GM20431 (cell line): ENCODE measurements around the gene PPARA.

Experiments used
- in situ Hi-C: fragments of 300-500 bp; cut with MseI, MboI; formaldehyde crosslinking; loops from one replicate; pipeline ENCODE4 v1.15.0; 2020; ENCODE audit warnings: low sequenced_read_pairs; ENCODE audit not compliant: unreplicated experiment

PPARA gene

GRCh38 chr22:46113110-46113909 is 37.0 kb upstream of the PPARA start:
- in situ Hi-C loops, result loop anchor here (10.0 to 25.0 kb wide), 2 partner anchors 109 to 424 kb away; partner anchors contain the start of gene CELSR1

GRCh38 chr22:46113910-46114517 is 36.3 kb upstream of the PPARA start:
- in situ Hi-C loops, result loop anchor here (10.0 to 25.0 kb wide), 2 partner anchors 109 to 423 kb away; partner anchors contain the start of gene CELSR1

GRCh38 chr22:46114518-46115387 is 35.6 kb upstream of the PPARA start:
- in situ Hi-C loops, result loop anchor here (5.0 to 25.0 kb wide), 3 partner anchors 110 to 423 kb away; partner anchors contain the start of gene CELSR1

GRCh38 chr22:46115388-46115678 is 35.0 kb upstream of the PPARA start:
- in situ Hi-C loops, result loop anchor here (5.0 to 25.0 kb wide), 3 partner anchors 111 to 422 kb away; partner anchors contain the start of gene CELSR1

GRCh38 chr22:46115755-46116490 is 34.4 kb upstream of the PPARA start:
- in situ Hi-C loops, result loop anchor here (5.0 to 25.0 kb wide), 3 partner anchors 111 to 421 kb away; partner anchors contain the start of gene CELSR1

GRCh38 chr22:46116491-46116958 is 33.8 kb upstream of the PPARA start:
- in situ Hi-C loops, result loop anchor here (5.0 to 25.0 kb wide), 3 partner anchors 112 to 421 kb away; partner anchors contain the start of gene CELSR1

- in situ Hi-C loops, result loop anchor here (5.0 to 25.0 kb wide), 3 partner anchors 113 to 420 kb away; partner anchors contain the start of gene CELSR1
These were observed 32.8 kb upstream of the PPARA start for GRCh38 chr22:46117206-46118199.

- in situ Hi-C loops, result loop anchor here (5.0 to 25.0 kb wide), 3 partner anchors 114 to 418 kb away; partner anchors contain the start of gene CELSR1
These were observed 31.1 kb upstream of the PPARA start for GRCh38 chr22:46119093-46119728.

GRCh38 chr22:46119729-46120419 is 30.5 kb upstream of the PPARA start:
- in situ Hi-C loops, result loop anchor here (5.0 to 25.0 kb wide), 3 partner anchors 115 to 417 kb away; partner anchors contain the start of gene CELSR1

- in situ Hi-C loops, result loop anchor here (25.0 kb wide), 1 partner anchor 417 kb away; the partner anchor contains the start of gene CELSR1
These were observed 29.9 kb upstream of the PPARA start for GRCh38 chr22:46120420-46120737.

- in situ Hi-C loops, result loop anchor here (25.0 kb wide), 1 partner anchor 416 kb away; the partner anchor contains the start of gene CELSR1
These were observed 29.2 kb upstream of the PPARA start for GRCh38 chr22:46121079-46121478.

- in situ Hi-C loops, result loop anchor here (25.0 kb wide), 1 partner anchor 416 kb away; the partner anchor contains the start of gene CELSR1
These were observed 28.6 kb upstream of the PPARA start for GRCh38 chr22:46121523-46122287.

GRCh38 chr22:46122511-46122971 is 27.8 kb upstream of the PPARA start:
- in situ Hi-C loops, result loop anchor here (25.0 kb wide), 1 partner anchor 415 kb away; the partner anchor contains the start of gene CELSR1

GRCh38 chr22:46122980-46123693 is 27.2 kb upstream of the PPARA start:
- in situ Hi-C loops, result loop anchor here (25.0 kb wide), 1 partner anchor 414 kb away; the partner anchor contains the start of gene CELSR1

- in situ Hi-C loops, result loop anchor here (25.0 kb wide), 1 partner anchor 413 kb away; the partner anchor contains the start of gene CELSR1
These were observed 26.5 kb upstream of the PPARA start for GRCh38 chr22:46123694-46124382.
